ENCODE results near the gene EXOC1L. TPM values are rescaled to one million over a fixed set of nuclear protein-coding genes. Genes with fewer than 3 reads are reported as not detected.

EXOC1L gene, protein sequence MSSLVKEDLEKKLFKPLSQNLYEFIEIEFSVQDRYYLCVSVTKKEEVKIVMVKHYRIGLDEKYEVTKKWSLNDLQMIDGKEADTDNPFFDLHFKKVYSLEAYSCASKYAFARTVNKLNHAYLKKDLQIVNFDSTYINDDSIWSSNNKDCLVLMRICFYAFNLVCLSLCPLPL
- not detected in 2 replicates for total RNA-seq (2014; rRNA removed; shearing (Covaris generic))

DNA sequence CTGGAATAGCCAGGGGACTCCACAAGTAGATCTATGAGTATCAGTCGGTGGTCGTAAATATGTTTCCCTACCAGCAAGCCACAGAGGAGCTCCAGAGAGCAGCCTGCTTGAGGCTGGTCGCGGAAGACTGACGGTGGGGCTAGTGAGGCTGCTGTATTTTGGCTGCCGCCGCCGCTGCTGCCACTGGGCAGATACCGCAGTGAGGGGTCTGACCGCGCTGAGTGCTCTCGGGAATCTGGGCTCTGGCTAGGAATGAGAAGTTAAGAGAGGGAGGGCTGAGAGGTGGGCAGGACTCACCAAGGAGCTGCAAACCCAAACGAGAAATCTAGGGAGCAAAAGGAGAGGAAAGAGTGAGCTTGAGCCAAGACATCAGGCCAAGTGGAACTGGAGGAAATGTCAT is at the start of gene EXOC1L:
Gene EXOC1L, plus strand, starts transcription at position 157 of the 400 bp plus-strand sequence. Its CDS starts 237 bp downstream, at position 394.
- no peak for DNase-seq (ENCODE audit: low read depth)

DNA sequence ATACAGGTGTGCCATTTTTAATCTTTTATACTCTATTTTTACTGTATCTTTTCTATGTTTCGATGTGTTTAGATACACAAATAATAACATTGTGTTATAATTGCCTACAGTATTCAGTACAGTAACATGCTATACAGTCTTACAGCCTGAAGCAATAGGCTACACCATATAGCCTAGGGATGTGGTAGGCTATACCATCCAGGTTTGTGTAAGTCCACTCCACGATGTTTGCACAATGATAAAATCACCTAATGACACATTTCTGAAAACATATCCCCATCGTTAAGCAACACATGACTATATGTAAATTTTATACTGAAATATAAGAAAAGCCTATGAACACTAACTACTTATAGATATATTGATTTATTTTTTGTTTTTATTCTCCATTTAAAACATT is 48.9 kb upstream of the EXOC1L start:
- DNase-seq (ENCODE audit: low read depth) = no peak

DNA sequence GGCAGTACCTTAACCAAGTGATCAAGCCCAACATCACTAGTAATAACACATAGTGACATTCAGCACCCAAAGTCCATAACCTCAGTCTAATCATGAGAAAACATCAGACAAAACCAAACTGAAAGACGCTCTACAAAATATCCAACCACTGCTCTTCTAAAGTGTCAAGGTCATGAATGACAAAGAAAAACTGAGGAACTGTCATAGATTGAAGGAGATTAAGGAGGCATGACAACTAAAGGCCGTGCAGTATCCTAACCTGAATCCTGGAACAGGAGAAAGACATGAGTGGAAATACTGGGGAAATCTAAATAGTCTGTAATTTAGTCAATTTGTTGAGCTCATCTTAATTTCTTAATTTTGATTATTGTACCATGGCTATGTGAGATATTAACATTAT is 38.2 kb upstream of the EXOC1L start:
- no peak for DNase-seq (ENCODE audit: low read depth)

DNA sequence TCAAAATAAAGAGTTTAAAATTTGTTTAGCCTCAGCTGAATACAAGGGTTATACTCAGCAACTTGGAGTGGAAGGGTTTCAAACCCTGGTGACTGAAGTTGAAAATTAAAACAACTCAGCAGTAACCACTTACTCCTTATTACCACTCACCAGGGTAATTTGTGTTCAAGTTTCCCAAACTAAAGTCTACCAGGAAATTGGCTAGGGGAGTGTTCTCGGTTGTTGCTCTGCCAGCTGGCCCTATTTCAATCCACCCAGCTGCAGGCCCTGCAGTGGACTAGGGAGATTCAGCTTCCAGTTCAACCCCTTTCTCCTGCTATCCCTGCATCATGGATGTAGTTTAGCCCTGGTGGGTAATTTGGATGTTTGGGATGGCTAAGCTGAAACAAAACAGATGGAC is 37.8 kb upstream of the EXOC1L start:
- DNase-seq (ENCODE audit: low read depth) = no peak

DNA sequence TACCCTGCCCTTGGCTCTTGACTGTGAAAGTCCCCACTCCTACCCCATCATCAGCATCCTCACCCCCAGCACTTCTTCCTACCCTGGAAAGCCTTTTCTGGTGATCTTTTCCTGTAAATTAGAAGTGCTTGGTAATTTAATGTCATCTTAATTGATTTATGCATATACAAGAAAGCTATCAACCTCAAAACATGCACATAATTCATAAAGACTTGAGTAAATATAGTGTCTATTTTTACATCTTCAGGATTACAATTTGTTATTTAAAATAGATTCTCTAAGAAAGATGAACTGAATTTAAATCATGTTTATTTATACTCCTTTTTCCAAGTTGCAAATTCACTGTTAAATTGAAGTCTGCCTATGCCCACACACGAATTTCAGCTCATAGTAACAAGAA is 36.0 kb upstream of the EXOC1L start:
- no peak for DNase-seq (ENCODE audit: low read depth)

DNA sequence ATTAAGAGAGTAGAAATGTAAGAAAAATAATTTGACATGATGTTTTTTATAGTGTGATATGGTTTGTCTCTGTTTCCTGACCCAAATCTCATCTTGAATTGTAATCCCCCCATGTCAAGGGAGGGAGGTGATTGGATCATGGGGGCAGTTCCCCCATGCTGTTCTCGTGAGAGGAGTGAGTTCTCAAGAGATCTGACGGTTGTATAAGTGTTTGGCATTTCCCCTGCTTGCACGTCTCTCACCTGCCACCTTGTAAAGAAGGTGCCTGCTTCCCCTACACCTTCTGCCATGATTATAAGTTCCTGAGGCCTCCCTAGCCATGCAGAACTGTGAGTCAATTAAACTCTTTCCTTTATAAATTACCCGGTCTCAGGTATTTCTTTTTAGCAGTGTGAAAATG is 34.8 kb upstream of the EXOC1L start:
- no peak for DNase-seq (ENCODE audit: low read depth)

DNA sequence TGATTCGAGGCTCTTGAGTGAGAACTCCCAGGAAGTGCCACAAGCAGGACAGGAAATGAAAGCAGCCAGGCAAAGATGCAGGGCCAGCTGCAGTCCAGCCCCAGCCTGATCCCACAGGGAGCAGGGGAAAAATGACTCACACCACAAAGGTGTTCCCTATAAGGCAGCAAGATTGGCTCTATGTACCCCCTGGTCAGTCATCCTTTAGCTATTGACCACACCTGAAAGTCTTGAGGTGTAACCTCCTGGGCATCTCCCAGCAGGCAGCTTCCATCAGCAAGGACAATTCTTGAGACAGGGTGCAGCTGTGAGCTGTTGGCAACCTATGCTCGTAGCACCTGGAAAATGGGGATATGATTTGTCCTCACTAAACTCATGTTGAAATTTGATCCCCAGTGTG is 27.9 kb upstream of the EXOC1L start:
- DNase-seq (ENCODE audit: low read depth) = peak; percentile 14

DNA sequence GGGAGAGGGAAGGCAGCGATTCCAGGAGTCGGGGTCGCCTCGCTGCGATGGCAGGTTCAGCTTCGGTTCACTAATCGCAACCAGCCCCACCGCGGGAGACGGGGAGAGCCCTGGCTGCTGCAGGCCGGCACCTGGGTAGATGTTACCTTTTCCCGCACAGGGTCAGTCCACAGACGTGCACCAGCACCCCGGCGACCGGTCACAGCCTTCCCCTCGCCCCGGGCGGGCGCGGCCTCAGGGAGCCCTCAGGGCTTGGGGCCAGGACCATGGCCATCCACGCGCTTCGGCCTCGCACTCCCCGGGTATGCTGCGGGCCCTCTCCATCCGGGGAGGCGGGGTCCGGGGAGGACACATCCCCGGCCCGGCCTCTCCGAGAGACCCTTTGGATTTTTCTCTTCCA is 26.1 kb upstream of the EXOC1L start:
- DNase-seq (ENCODE audit: low read depth) = no peak

DNA sequence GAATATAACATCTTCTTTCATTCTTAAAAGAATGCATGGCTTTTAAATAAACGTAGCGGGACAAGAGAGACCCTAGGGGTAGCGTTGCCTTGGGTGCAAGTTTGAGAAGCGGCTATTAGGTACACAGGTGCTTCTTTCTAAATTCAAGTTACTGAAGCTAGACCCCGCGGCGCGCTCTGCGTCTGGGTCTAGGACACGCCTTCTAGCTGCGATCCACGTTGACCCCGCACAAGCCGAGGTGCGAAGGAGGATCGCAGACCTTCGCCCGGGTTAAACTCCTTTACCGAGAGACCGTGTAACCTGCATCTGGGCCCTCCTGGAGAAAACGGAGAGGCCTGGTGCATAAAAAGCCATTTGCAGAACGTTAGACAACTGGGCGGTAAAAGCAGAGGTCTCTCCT is 25.5 kb upstream of the EXOC1L start:
- no peak for DNase-seq (ENCODE audit: low read depth)

DNA sequence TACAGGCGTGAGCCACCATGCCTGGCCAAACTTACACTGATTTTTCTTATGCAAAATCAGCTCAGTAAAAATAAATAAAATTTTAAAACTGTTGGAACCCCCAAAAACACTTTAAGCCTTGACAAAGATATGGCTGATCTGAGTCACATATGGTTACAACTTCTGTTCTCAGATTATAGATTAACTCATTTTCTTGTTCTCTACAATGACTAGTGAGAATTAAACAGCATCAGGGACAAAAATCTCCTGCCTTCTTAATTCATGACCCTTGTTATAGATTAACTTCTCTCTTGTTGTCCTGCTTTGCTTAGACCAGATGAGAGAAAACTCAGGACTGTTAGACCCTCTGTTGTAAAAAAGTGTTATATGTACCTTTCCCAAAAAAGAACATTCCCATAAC is 24.2 kb upstream of the EXOC1L start:
- no peak for DNase-seq (ENCODE audit: low read depth)

DNA sequence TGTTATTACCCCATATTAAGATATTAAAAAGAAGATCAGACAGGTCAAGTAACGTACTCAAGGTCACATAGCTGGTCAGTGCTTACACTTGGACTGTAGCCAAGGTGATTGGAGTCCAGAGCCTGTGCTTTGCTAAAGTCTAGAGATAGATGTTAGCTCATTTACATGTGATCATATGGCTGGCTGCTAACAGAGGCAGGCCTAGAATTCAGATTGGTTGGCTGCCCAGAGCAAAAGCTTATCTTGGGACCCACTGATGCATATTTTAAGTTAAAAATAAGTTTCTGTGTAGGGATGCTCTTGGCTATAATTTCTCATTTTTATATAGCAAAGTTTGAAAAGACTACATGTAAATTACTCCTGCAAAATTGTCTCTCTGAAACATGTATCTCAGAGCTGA is 18.1 kb upstream of the EXOC1L start:
- DNase-seq (ENCODE audit: low read depth) = no peak

DNA sequence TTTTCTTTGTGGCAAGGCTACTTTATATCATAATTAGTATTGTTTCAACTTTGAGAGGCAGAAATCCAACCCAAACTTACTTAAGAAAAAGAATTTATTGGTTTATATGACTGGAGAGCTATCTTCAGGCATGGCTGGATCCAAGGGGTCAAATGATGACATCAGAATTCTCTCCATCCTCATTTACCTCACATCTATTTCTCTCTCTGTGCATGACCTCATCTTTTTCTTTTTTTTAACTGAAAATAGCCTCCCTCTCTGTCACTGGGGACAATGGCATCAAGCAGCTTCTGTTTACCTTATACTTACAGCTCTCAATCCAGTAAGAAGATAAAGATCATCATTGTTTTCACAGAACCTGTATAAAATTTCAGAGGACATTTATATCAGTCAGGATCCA is 12.0 kb upstream of the EXOC1L start:
- no peak for DNase-seq (ENCODE audit: low read depth)

DNA sequence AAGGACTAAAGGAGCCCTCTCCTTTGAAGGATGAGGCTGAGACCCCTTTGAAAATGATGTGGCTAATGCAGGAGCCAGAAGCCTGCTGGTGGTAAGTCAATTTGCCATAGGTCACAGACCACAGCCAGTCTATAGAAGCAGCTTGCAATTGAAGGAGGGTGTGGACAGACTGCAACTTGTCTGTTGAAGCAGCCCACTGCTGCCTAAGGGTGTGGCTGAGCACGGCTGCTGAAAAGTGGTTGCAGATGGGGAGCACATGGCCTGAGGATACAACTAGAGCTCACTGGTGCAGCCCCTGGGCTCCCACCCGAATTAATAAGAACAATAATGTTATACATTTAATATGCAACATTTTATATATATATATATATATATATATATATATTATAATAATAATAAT is 11.4 kb upstream of the EXOC1L start:
- peak; percentile 13 for DNase-seq (ENCODE audit: low read depth)

DNA sequence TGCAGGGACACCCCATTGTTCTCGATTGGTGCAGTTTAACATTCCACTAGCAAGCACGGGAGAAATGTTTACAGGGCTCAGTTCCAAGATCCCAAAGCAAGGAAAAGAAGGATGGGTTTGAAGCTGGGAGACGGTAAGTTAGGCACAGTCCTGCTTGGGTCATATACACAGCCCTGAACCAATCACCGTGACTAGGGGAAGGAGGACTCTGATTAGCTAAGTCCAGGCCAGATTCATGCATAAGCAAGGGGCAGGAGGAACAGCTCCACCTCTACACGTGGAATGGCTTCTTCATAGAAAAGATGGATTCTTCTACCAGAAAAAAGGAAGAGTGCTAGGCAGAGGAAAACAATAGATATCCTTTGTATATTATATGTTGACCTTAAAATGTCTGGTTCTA is 11.0 kb upstream of the EXOC1L start:
- DNase-seq (ENCODE audit: low read depth) = no peak

DNA sequence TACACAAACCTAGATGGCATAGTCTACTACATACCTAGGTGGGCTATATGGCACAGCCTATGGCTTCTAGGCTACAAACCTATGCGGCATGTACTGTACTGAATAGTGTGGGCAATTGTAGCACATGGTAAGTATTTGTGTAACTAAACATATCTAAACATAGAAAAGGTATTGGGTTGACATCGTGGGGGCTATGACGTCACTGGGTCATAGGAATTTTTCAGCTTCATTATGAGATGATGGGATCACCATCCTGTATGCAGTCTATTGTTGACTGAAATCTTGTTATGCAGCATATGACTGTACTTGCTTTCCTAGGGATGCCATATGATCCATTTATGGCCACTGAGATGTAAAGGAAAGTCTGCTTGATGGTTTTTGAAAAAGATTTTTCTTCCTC is 1.9 kb upstream of the EXOC1L start:
- no peak for DNase-seq (ENCODE audit: low read depth)

DNA sequence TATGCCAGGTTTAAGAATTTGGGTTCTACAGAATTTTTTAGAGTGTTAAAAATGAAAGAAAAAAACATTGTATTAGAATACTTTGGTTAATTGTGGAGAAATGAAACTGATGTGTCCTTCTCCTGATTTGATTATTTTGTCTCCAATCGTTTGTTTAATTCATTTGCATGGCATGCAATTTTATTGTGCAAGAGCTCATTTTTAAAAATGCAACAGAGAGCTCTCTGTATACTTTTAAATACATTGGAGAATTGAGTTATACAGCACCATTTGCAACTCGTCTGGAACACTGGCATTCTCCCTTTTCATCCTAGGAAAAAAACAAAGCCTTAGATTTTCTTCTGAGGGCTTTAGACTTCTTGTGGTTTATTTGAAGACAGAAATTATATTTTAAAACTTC is 689 bp downstream of the EXOC1L start:
- no peak for DNase-seq (ENCODE audit: low read depth)

DNA sequence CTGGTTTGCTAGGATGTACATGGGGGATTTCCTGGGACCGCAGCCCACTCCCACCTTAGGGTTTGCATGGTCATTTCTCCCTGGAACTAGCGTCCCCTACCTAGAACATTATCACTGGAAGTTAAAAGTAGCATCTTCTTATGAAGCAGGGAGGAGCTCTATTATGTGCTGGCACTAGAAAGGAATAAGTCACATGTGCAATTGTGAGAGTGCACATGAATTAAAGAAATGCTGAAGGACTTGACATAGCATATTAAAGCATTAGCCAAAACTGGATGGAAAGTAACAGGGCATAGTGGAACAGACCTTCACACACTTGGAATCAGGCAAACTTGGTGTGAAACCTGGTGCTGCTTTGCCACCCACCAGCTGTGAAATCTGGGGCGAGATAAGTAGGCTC is 2.7 kb downstream of the EXOC1L start:
- no peak for DNase-seq (ENCODE audit: low read depth)

DNA sequence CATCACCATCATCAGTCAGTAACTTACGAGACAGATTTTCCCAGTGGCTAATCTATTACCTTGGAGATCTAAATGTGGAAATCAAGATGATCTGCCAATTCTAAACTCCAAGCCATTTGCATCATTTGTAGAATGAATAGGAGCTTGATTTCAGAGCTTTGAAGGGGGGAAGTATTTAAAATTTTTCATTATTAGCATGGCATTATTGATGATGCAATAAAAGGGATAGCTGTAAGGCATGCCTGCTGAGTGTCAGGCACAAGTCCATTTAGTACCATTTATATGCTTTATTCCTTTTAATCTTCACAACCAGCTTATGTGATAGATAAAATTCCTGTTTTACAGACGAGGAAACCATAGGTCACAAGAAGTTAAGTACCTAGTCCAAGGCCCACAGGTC is 5.3 kb downstream of the EXOC1L start:
- DNase-seq (ENCODE audit: low read depth) = no peak

DNA sequence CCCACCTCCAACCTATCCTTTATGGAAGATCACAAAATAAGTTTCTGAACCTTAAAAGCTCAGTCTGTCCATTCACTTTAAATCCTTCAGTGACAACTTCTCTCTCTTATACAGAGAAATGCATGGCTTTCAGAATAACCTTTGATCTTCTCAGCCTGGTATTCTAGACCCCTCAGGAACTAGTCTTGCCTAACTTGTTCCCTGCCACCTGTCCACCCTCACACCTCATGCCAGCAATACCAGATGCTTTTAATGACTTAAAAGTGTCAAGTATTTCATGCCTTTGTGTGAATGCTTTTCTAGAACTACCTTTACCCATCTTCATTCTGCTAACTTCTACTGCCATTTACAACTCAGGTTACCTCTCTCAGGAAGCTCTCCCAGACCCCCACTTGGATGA is 7.4 kb downstream of the EXOC1L start:
- no peak for DNase-seq (ENCODE audit: low read depth)

DNA sequence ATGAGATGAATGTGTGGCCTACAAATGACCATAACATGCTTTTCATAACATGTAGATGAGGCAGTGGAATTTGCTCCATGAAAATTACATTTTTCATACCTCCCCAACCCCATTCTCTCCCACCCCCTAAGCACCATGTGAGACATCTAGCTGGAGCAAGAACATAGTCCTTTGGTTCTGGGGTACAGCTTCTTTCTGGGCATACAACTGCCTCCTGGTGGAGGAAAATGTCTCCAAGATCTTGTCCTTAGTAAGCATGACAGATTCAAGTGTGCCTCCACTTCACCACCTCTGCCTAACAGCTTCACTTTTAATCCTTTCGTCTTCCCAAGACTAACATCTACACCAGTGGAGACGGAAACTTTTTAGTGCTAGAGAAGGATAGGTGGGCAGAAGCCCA is 8.0 kb downstream of the EXOC1L start:
- no peak for DNase-seq (ENCODE audit: low read depth)

DNA sequence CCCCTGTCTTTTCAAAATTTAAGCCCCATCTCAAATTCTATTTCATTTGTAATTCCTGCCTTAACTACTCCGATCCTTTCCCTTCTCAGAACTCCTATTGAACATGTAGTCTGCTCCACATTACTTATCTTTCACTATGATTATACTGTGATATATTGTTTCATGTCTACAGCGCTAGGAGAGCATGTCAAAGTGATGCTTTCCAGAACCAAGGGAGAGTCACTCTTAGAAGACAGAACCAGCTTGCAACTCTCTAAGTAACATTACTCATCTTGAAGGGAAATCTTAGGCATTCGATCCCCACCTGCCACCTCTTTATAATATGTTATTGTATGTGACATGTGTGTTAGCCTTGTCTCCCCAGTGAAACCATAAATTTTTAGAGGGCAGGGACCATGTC is 10.5 kb downstream of the EXOC1L start:
- no peak for DNase-seq (ENCODE audit: low read depth)

DNA sequence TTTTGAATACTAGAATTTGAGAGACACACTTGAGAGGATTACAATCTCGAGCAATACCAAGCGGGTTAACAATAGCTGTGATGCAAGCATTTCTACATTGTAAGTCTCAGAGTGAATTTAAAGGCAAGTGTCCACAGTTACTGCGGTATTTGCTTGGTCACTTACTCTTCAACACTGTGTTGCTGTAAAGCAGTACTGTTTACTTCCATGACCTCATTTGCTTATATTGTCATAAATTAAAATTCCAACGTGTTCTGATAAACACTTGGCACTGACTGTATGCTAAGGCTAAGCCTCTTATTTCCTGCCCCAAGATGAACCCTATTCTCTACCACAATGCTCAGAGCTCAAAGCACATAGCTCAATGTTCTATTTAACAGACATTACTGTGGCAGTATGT is 11.1 kb downstream of the EXOC1L start:
- DNase-seq (ENCODE audit: low read depth) = no peak

DNA sequence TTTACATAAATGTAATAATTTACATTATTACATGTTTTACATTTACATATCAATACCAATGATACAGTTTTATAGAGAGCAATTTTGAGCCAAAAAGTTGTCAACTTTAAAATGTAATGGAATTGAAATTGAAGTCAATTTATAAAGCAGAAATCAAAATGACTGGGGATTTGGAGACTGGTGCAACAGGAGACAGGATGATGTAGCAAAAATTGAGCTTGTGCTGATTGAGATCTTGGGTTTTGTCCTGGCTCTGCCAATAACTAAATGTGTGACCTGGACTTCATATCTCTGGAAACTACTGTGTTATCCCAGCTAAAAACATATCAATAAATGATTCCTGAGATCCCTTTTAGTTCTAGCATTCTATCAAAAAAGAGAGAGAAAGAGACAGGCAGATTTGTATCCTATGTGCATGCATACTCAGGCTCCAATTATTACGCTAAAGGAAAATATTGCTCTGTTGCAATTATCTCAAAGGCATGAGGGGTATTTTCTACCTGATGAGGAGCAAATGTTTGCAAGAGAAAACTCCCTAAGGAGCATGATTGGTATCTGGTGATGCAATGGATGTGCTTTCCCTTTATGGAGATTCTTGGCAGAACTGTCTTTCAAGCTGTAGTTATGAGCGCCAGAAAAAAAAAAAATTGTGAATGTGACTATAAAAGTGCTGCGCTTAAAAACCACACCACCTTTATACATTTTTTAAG is 14.7 kb downstream of the EXOC1L start:
- DNase-seq (ENCODE audit: low read depth) = no peak

DNA sequence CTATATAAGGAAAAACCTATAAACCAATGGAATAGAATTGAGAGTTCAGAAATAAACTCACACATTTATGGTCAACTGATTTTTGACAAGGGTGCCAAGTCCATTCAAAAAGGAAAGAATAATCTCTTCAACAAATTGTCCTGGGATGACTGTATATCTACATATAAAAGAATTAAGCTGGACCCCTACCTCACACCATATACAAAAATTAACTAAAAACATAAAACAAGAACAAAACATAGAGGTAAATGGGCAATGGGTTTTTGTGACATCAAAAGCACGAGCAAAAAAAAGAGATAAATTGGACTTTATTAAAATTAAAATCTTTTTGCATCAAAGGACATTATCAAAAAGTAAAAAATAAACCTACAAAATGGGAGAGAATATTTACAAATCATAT is 18.3 kb downstream of the EXOC1L start:
- no peak for DNase-seq (ENCODE audit: low read depth)
